Measurements from ENCODE around the gene TMEM250. TPM values are rescaled to one million over a fixed set of nuclear protein-coding genes. Genes with fewer than 3 reads are reported as not detected.

Gene TMEM250
- total RNA-seq, 1 experiment from 2014 or later = 94.4 TPM

DNA sequence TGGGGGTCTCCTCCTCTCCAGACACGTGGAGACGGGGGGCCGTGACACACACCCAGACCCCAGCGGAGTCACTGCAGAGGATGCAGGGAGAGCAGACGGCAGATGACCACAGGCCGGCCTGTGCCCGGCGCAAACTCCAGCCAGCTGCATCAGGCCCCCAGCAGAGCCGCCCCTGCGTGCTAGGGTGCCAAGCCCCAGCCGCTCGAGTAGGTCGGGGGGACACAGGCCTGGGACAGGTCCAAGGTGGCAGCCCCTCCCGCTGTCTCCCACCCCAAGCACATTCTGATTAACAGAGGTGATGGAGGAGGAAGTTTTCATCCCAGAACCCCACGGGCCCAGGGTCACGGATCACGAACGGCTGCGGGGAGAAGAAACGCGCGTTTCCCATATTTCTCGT is 38.0 kb downstream of the TMEM250 start:
- DNase-seq (ENCODE audit: low read depth) = no peak
- in situ Hi-C loops (cut with HindIII; ENCODE audit: low pct_unique_long_range_greater_than_20kb, low sequenced_read_pairs) = no loop called here

GRCh38 chr9:136079916-136080246 is 38.8 kb downstream of the TMEM250 start:
- in situ Hi-C loops (cut with HindIII; ENCODE audit: low pct_unique_long_range_greater_than_20kb, low sequenced_read_pairs) = no loop called here
- no peak for DNase-seq (ENCODE audit: low read depth)

DNA sequence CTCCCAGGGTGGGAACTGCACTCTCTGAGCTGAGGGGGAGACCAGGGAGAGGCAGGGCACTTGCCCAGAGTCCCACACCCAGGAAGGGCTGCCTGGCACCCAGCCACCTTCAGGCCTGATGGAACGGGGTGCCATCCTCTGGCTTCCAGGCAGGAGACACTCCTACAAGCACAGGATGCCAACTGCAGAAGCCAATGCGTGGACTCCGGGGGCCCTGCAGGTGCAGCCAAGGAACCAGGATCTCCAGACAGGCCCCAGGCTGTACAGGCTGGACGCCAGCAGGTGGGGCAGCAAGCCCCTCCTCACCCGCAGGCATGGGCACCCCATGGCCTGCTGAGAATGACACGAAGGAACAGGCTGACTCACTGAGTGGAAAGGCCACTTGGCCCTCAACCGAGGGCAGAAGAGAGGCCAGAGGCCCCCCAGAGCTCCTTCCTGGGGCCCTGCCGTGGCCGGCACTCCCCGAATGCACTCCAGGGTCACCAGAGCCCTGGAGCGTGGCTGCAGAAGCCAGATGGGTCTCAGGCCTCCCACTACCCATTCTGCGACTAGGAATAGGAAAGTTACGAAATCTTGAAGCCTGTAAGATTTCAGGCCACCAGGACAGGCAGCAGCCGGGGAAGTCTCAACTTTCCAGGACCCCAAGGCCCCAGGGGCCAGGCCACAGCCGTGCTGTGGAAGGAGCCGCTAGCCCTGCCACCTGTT is 39.3 kb downstream of the TMEM250 start:
- no peak for DNase-seq (ENCODE audit: low read depth)
- in situ Hi-C loops (cut with HindIII; ENCODE audit: low pct_unique_long_range_greater_than_20kb, low sequenced_read_pairs) = no loop called here

DNA sequence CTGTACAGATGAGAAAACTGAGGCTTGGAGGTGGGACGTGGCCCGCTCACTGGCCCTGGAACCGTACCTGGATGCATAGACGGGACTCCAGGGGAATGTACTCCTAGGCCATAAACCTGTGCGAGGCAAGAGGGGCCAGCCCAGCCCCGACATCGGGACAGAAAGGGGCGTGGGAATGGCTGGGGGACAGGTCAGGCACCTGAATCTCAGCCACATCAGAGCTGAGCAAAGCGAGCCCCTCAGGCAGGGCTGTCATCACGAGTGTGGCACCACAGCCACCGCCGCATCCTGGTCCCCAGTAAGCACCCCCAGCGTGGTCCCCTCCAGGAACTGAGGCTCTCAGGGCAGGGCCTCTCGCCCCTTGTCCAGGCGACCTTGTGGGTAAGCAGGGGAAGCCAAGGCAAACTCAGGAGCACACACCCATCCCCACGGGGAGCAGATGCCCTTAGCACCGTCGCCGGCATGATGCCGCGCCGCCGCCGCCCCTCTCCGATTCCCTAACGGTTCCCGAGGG is 40.1 kb downstream of the TMEM250 start:
- in situ Hi-C loops (cut with HindIII; ENCODE audit: low pct_unique_long_range_greater_than_20kb, low sequenced_read_pairs) = no loop called here
- DNase-seq (ENCODE audit: low read depth) = no peak

GRCh38 chr9:136078024-136078423 is 40.7 kb downstream of the TMEM250 start:
- in situ Hi-C loops (cut with HindIII; ENCODE audit: low pct_unique_long_range_greater_than_20kb, low sequenced_read_pairs) = no loop called here
- DNase-seq (ENCODE audit: low read depth) = no peak

DNA sequence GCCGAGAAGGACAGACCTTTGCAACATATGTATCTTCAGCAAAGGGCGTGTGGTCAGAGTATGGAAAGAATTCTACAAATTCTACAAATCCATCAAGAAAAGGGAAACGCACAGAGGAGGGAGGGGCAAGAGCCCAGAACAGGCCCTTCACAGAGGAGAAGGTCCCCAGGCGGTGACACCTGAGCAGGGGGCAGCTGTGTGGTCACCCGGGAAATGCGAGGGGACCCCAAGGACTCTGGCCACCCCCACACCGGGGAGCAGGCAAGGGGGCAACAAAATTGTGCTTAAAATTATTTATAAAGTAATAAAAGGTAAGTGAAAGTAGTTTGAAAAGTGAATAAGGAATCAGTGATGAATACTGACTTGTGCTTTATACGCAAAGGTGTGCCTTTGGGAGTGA is 41.2 kb downstream of the TMEM250 start:
- in situ Hi-C loops (cut with HindIII; ENCODE audit: low pct_unique_long_range_greater_than_20kb, low sequenced_read_pairs) = no loop called here

DNA sequence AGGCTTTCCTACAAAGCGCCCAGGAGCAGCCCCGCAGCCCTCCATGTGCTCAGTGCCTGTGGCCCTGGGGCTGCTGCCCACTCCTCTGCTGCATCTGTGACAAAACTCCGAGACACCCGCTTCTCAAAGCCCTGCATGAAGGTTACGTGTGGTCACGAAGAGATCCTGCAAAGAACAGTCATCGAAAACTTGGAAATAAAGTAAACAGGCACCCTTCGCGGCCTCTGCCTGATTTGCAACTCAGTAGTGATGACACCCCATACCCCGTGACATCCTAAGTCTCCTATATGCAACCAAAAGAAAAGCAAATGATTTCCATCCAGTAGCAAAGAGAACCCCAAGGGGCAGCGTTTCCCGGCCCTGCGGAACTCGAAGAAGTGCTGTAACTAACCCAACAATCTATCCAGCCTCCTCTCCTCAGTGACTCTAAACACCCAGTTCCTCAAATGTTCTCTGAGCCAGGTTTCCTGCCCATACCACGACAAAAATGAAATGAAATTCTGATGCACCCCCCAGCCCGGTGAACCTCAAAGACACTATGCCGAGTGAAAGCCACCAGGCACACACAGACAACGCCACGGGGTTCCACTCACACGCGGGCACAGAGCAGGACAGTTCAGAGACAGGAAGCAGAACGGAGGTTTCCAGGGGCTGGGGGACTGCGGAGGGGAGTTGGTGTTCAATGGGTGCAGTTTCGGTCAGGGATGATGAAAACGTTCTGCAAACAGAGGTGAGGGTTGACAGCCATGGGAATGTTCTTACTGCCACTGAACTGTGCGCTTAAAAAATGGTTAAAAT is 42.6 kb downstream of the TMEM250 start:
- in situ Hi-C loops (cut with HindIII; ENCODE audit: low pct_unique_long_range_greater_than_20kb, low sequenced_read_pairs) = no loop called here
- no peak for DNase-seq (ENCODE audit: low read depth)

More for the DNA sequence above, 41.2 kb downstream of the TMEM250 start:
- DNase-seq (ENCODE audit: low read depth) = no peak

DNA sequence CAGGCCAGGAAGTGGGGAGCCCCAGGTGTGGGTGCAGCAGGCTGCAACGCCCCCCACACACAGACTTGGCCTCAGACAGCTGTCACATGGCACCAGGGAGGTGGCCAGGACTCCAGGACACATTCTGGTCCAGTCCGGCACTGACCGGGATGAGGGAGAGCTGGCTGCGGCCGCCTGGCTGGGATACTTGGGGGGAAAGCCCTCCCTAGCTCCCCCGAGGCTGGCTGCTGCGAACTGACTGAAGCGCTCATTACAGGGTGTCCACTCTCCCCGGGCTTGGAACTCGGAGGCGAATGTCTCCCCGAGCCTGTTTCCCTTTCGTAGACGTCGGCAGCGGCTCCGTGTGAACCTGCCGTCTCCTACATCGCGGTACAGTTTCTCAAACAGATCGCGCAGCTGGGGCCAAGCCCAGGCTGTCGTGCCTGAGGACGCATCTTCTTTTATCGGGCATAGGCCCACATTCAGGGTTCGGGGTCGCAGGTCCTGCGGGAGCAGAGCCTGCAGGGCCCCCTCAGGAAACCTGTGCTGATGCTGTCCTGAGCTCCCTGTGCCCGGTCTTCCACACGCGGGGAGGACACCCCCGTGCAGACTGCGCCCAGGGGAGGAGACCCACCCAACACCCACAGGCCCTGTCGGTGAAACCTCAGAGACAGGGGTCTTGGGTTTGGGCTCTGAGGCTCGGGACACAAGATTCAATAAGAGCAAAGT is 43.4 kb downstream of the TMEM250 start:
- in situ Hi-C loops (cut with HindIII; ENCODE audit: low pct_unique_long_range_greater_than_20kb, low sequenced_read_pairs) = no loop called here
- no peak for DNase-seq (ENCODE audit: low read depth)

DNA sequence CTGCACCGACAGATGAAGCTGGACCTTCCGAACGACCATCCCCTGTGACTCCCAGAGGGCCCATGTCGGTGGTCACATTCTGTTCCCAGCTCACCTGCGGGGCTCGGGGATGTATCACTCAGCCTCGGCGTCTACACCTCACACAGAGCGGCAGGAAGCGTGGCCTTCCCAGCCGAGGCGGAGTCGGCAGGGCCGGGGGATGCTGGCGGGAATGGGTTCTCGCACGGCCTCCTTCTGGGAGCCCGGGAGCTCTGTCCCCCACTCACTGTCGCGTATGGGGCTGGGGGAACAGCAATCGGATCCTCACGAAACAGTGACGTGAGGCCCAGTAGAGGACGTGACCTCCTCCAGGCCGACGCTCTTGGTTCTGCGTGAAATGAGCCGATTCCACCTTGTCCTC is 44.0 kb downstream of the TMEM250 start:
- no peak for DNase-seq (ENCODE audit: low read depth)
- in situ Hi-C loops (cut with HindIII; ENCODE audit: low pct_unique_long_range_greater_than_20kb, low sequenced_read_pairs) = no loop called here

Other genes starting within 250 kb of the TMEM250 start
- 22.6 and 39.3 TPM in 2 replicates for gene CAMSAP1, start 211.3 kb downstream of the TMEM250 start, total RNA-seq (2014; rRNA removed; shearing (Covaris generic); ENCODE audit: low replicate concordance)
- gene UBAC1, start 157.5 kb downstream of the TMEM250 start, total RNA-seq (2014; rRNA removed; shearing (Covaris generic); ENCODE audit: low replicate concordance) = 72.0 and 81.4 TPM in 2 replicates
- 20.2 and 22.7 TPM in 2 replicates for gene NACC2, start 23.6 kb downstream of the TMEM250 start, total RNA-seq (2014; rRNA removed; shearing (Covaris generic); ENCODE audit: low replicate concordance)
- gene LHX3, start 86.3 kb upstream of the TMEM250 start, total RNA-seq (2014; rRNA removed; shearing (Covaris generic); ENCODE audit: low replicate concordance) = not detected in 2 replicates
- 16.4 and 39.3 TPM in 2 replicates for gene QSOX2, start 126.9 kb upstream of the TMEM250 start, total RNA-seq (2014; rRNA removed; shearing (Covaris generic); ENCODE audit: low replicate concordance)
- gene CCDC187, start 185.2 kb upstream of the TMEM250 start, total RNA-seq (2014; rRNA removed; shearing (Covaris generic); ENCODE audit: low replicate concordance) = 0.41 TPM in 1 of 2 replicates, not detected in the other
- 23.5 and 29.9 TPM in 2 replicates for gene GPSM1, start 208.7 kb upstream of the TMEM250 start, total RNA-seq (2014; rRNA removed; shearing (Covaris generic); ENCODE audit: low replicate concordance)
- gene DNLZ, start 244.9 kb upstream of the TMEM250 start, total RNA-seq (2014; rRNA removed; shearing (Covaris generic); ENCODE audit: low replicate concordance) = 26.9 and 37.8 TPM in 2 replicates